HG02678 (cell line): Measurements from ENCODE around the gene PFDN4.

ENCODE experiments used
- ATAC-seq: cut with Tn5 transposase; IDR thresholded peaks from one replicate; pipeline ENCODE4 v1.9.1; 2021; ENCODE audit warnings: mild to moderate bottlenecking, moderate library complexity; ENCODE audit not compliant: unreplicated experiment

The PFDN4 gene

DNA sequence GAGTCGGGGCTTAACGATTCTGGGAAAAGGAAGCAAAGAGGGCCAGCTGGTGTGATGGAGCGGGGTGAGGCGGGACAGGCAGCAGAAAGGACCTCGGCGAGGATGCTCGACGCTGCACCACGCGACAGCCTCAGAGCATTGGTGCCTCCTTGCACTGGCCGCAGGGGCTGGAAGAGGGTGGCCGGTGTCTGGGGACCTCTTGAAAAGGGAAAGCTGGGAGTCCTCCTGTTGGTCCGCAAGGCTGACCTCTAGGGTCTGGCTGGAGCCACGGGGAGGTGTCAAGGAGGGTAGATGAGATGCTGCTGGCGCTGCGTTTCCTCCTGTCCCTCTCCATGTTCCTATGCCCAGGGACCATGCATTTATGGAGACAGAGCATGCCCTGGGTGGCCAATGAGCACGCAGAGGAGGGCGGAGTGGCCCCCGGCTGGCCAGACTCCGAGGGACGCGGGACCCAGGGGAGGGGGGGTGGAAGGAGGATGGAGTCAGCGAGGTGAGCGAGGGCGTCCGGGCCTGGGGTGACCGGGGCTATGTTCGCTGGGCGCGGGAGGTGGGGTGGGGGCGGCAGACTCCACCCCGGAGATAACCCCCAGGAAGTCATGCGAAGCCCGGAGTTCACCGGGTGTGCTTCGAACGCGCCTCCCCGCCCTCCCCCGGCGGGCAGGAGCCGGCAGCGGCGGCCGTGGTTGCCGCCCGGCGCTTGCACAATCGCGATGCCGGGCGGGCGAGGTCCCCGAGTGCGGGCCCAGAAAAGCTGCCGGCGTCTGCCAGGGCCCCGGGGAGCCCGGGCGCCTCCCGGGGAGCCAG lies 34.0 kb upstream of the PFDN4 start, which contains the start of gene CYP24A1:
Gene CYP24A1, minus strand, starts transcription at position 334 of the 804 bp plus-strand sequence. CDS start 407 bp downstream, outside the sequence.
- no peak for ATAC-seq

- ATAC-seq = no peak
Measured at GRCh38 chr20:54174457-54175175, 33.3 kb upstream of the PFDN4 start.

DNA sequence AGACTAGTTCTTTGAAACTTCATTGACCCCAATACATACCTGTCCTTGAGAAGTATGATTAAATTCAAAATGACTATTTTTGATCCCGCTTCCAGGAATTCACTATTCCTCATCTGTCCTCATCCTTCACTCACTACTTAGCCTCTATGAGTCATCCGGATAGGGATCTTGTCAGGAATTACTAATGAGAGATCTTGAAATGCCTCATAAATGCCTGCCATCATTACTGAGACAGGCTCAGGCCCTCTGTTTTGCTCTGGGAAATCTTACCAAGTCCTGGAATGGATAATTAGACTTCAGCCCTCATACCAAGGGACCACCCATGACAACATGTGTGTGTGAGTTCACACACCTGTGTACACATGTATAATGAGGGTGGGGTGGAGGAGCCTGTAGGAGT lies 31.3 kb upstream of the PFDN4 start:
- no peak for ATAC-seq

GRCh38 chr20:54177378-54177777 lies 30.5 kb upstream of the PFDN4 start:
- ATAC-seq = no peak

GRCh38 chr20:54178256-54178655 lies 29.6 kb upstream of the PFDN4 start:
- ATAC-seq = no peak

GRCh38 chr20:54179946-54180345 lies 27.9 kb upstream of the PFDN4 start:
- no peak for ATAC-seq

- no peak for ATAC-seq
Measured at GRCh38 chr20:54180931-54181330, 27.0 kb upstream of the PFDN4 start.

- ATAC-seq = no peak
Measured at GRCh38 chr20:54184071-54184470, 23.8 kb upstream of the PFDN4 start.

GRCh38 chr20:54184904-54185626 lies 22.8 kb upstream of the PFDN4 start:
- no peak for ATAC-seq

GRCh38 chr20:54188132-54188849 lies 19.6 kb upstream of the PFDN4 start:
- ATAC-seq = no peak

GRCh38 chr20:54189630-54190029 lies 18.3 kb upstream of the PFDN4 start:
- ATAC-seq = no peak

DNA sequence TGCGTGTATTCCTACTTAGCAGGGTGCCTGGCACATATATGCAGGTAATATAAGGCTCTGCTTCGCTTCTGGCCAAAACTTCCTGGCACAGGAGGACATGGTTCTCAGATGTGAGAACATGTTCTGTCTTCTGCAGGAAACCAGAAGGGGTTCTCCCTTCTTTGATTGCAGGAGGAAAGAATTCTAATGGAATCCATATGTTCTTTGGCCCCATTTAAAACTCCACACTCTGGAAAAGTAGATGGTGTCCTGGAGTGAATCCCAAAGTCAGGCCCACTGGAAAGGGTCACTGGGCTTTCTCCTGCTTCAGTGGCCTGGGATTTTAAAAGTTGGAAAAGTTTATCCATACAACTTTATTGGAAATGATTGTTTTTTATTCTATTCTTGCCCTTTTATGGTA lies 17.7 kb upstream of the PFDN4 start:
- ATAC-seq = no peak

- no peak for ATAC-seq
Measured at GRCh38 chr20:54193817-54194216, 14.1 kb upstream of the PFDN4 start.

GRCh38 chr20:54194724-54195438 lies 13.0 kb upstream of the PFDN4 start:
- no peak for ATAC-seq

GRCh38 chr20:54195483-54196472 lies 12.1 kb upstream of the PFDN4 start:
- ATAC-seq = no peak

DNA sequence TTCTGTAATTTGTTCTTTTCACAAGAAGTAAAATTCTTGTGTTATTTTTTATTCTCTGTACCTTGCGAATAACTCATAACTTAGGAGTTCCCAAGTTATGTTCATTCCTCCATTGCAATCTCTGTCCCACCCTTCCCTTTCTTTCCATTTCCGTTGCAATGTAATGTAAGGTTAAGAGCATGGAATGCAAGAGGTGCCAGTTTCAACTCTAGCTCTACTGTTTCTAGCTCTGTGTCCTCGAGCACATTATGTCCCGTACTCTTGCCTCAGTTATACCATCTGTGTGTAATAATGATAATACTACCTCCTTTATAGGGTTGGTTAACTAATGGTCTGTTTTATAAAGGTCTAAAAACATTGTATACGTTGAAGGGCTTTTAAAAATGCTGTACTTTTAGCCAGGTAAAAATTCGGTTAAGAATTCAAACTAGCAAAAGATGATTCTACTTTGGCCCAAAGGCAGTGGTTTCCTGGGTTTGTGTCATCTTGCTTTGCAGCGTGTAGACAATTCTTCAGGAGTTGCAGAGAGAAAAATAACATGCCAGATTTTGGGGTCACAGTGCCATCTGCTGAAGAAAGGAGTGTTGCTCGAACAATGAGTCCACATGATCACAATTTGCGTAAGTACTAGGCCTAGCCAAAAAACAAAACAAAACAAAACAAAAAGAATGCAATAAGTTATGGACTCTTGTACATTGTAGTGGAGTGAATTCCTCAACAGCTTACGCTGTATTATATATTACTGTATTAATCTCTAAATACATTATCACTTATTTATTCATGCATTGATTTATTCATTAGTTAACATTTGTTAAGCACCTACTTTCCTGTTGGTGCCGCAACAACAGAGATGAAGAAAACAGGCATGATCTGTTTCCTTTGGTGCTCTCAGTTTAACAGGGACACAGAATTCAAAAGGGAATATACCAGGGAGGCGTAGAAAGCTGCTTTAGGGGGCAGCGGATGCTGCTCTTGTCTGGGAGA lies 10.0 kb upstream of the PFDN4 start:
- no peak for ATAC-seq

DNA sequence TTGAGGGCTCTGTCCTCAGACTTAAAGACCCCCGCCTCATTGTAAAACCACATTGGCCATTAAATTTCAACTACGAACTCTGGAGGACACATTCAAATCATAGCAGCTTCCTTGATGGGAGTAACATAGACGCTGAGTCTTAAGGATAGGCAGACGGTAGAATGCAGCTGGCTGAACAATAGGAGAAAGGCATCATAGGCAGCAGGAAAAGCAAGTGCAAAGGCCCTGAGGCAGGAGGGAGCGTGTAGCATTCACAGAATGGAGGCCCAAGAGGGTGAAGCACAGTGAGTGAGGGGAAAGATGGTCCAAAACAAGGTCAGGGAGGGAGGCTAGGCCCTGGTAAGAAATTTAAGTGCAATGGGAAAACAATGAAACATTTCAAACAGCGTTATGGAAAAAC lies 8.6 kb upstream of the PFDN4 start:
- ATAC-seq = peak; percentile 15

GRCh38 chr20:54199721-54200176 lies 8.1 kb upstream of the PFDN4 start:
- peak; percentile 70 for ATAC-seq
